Fibroblast of mammary gland (primary cell): ENCODE measurements around the gene KIF26B.
A peak's percentile ranks its signal among the peaks of the same experiment; 100 is the strongest.

ENCODE experiments used
- DNase-seq: peaks from one replicate; pipeline ENCODE4 v3.0.0-alpha.2; 2010; ENCODE audit warnings: low read depth
- H3K4me3 ChIP-seq: 2 replicates; pipeline ENCODE4 v1.5.1; 2011; ENCODE audit warnings: low read depth, mild to moderate bottlenecking, low read length, moderate library complexity; ENCODE audit not compliant: control insufficient read depth
- CTCF ChIP-seq: conservative IDR thresholded peaks from 2 replicates; pipeline ENCODE4 v1.5.1; 2011; ENCODE audit warnings: low read depth, low read length, inconsistent platforms; ENCODE audit not compliant: control insufficient read depth, insufficient read depth

The KIF26B gene

GRCh38 chr1:245154429-245155271 is at the start of gene KIF26B:
Gene KIF26B, plus strand, starts transcription at chr1:245154985. Its CDS starts 440 bp downstream, at chr1:245155425.
- peak; percentile 42 for DNase-seq
- H3K4me3 ChIP-seq: peak within 1 kb of the TSS; percentile 65

DNA sequence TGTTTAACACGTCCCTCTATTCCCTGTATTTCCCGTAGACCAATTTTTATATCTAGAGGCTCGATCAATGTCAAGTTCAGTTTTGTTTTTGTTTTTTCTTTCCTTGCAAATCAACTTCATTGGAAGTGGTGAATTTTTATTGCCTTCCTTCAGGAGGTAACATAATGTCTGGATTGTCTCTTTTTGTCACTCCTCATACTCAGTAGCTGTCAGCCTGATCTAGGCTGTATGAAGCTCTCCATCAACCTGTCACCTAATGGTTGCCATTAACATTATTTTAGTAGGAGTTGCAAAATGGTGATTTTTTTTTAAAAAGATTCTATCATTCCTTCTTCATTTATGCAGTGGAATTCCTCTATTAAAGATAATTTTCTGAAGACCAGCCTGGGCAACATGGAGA is 49.7 kb upstream of the KIF26B start:
- H3K4me3 ChIP-seq: no peak overlapping the region
- no peak for DNase-seq
- no peak for TF ChIP-seq CTCF

More at GRCh38 chr1:245154429-245155271, at the start of gene KIF26B:
- TF ChIP-seq CTCF: no peak

DNA sequence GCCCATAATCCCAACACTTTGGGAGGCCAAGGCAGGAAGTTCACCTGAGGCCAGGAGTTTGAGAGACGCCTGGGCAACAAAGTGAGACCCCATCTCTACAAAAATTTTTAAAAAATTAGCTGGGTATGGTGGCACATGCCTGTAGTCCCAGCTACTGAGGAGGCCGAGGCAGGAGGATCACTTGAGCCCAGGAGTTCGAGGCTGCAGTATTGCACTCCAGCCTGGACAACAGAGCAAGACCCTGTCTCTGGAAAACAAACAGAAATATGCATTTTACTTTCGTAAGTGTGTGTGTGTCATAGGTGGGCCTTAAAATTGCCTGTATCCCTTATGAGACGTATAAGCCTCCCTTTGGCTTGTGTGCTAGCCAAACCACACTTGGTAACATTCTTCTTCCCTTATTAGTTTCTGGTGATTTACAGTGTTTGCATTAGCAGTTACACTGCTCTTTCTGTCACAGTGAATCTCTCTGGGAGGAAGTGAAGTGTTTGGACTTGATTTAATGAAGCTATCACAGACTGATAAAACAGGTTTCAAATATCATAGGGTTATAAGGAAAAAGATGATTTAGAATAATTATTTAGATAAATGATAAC is 48.9 kb upstream of the KIF26B start:
- DNase-seq: peak; percentile 25
- TF ChIP-seq CTCF: no peak
- no peak overlapping the region for H3K4me3 ChIP-seq

- no peak for TF ChIP-seq CTCF
- DNase-seq: no peak
- no peak overlapping the region for H3K4me3 ChIP-seq
These were observed 47.0 kb upstream of the KIF26B start for GRCh38 chr1:245107776-245108114.

GRCh38 chr1:245108246-245108645 is 46.5 kb upstream of the KIF26B start:
- TF ChIP-seq CTCF: no peak
- DNase-seq: no peak
- H3K4me3 ChIP-seq: no peak overlapping the region

DNA sequence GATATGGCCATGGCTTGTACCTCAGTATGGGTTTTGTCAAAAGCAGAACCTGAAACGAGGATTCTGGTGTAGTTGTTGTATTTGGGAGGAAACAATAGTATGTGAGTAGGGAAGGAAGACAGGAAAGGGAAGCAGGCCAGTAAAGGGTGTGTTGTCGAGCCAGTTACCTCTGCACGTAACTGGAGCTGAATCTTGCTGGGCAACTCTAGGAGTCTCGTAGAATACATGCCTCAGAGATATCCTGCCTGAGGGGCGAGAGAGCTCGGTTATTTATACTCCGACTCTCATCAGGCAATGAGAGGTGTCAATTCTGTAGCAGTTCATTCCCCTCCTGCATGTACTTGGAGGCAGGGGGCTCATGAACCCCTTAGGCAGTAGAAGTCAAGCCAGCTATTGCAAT is 45.9 kb upstream of the KIF26B start:
- TF ChIP-seq CTCF: no peak
- DNase-seq: no peak
- no peak overlapping the region for H3K4me3 ChIP-seq

DNA sequence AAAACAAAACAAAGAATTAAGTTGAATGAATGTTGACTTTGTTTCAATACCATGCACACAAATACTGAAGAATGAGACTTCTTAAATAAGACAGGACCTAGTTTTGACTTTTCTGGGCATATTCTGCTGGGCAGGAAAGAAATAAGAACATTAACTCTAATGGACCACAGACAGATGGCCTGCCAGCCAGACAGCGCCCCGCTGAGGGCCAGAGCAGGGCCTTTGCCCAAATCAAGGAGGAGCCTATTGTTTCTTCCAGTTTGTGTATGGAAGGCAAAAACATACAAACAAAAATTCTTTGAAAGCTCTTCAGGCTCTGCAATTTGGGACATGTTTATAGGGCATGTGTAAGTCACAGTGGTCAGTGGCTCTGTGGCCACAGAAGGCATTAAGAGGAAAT is 44.4 kb upstream of the KIF26B start:
- TF ChIP-seq CTCF: no peak
- no peak overlapping the region for H3K4me3 ChIP-seq
- no peak for DNase-seq
